Neuronal stem cell (in vitro differentiated cells): ENCODE results near the gene POMGNT1.

ENCODE experiments used
- DNase-seq: peaks from one replicate; pipeline ENCODE4 v3.0.0-alpha.2; 2013; ENCODE audit warnings: low spot score
- H2AFZ ChIP-seq: one replicate; pipeline ENCODE4 v1.6.1; 2013; ENCODE audit warnings: mild to moderate bottlenecking, low read length, inconsistent platforms
- H2AK5ac ChIP-seq: 2 replicates; pipeline ENCODE4 v1.6.1; 2013; ENCODE audit warnings: low read depth, mild to moderate bottlenecking, inconsistent platforms, low read length, moderate library complexity, mixed read lengths
- H2BK120ac ChIP-seq: 2 replicates; pipeline ENCODE4 v1.6.1; 2013; ENCODE audit warnings: low read depth, mild to moderate bottlenecking, inconsistent platforms, low read length, moderate library complexity, mixed read lengths
- H2BK12ac ChIP-seq: one replicate; pipeline ENCODE4 v1.6.1; 2013; ENCODE audit warnings: low read length, inconsistent platforms
- H2BK15ac ChIP-seq: 2 replicates; pipeline ENCODE4 v1.6.1; 2013; ENCODE audit warnings: mild to moderate bottlenecking, low read length, inconsistent platforms, mixed read lengths
- H2BK5ac ChIP-seq: one replicate; pipeline ENCODE4 v1.6.1; 2013; ENCODE audit warnings: inconsistent platforms, mild to moderate bottlenecking, low read length, moderate library complexity
- H3K14ac ChIP-seq: one replicate; pipeline ENCODE4 v1.6.1; 2013; ENCODE audit warnings: low read length, inconsistent platforms
- H3K18ac ChIP-seq: 2 replicates; pipeline ENCODE4 v1.6.1; 2013; ENCODE audit warnings: low read length, inconsistent platforms
- H3K23ac ChIP-seq: 2 replicates; pipeline ENCODE4 v1.6.1; 2013; ENCODE audit warnings: low read depth, mild to moderate bottlenecking, mixed read lengths, low read length, inconsistent platforms; ENCODE audit not compliant: poor library complexity
- H3K27ac ChIP-seq: replicated peaks from 3 replicates; pipeline ENCODE4 v1.5.1; 2013; ENCODE audit warnings: low read length, inconsistent platforms
- H3K27me3 ChIP-seq, 3 experiments: 2 replicates each; pipeline ENCODE4 v1.6.1; 2013; ENCODE audit warnings: low read length in 3 of 3, mild to moderate bottlenecking in 2 of 3, inconsistent platforms in 1 of 3, low read depth in 1 of 3, mixed read lengths in 1 of 3, moderate library complexity in 1 of 3; ENCODE audit not compliant: control insufficient read depth in 3 of 3, insufficient read depth in 3 of 3
- H3K36me3 ChIP-seq, 2 donors: replicated peaks in 1 of 2; 2 replicates each; pipeline ENCODE4 v1.6.1; 2013; ENCODE audit warnings: low read length in 2 of 2; ENCODE audit not compliant: control insufficient read depth in 2 of 2, insufficient read depth in 2 of 2
- H3K4ac ChIP-seq: 2 replicates; pipeline ENCODE4 v1.6.1; 2013; ENCODE audit warnings: inconsistent platforms, mild to moderate bottlenecking, low read length, moderate library complexity
- H3K4me1 ChIP-seq, 2 donors: 1 replicate in 1 of 2; 2 replicates in 1 of 2; pipeline ENCODE4 v1.6.1; 2013; ENCODE audit warnings: low read length in 2 of 2, low read depth in 1 of 2; ENCODE audit not compliant: control insufficient read depth in 2 of 2, insufficient read depth in 1 of 2
- H3K4me2 ChIP-seq: one replicate; pipeline ENCODE4 v1.6.1; 2013; ENCODE audit warnings: mild to moderate bottlenecking, low read length, inconsistent platforms; ENCODE audit not compliant: insufficient read depth, poor library complexity, severe bottlenecking
- H3K4me3 ChIP-seq, 2 donors: 2 replicates each; pipeline ENCODE4 v1.5.1; 2013; ENCODE audit warnings: low read length in 2 of 2, mild to moderate bottlenecking in 2 of 2, inconsistent platforms in 1 of 2, moderate library complexity in 1 of 2
- H3K79me1 ChIP-seq: one replicate; pipeline ENCODE4 v1.6.1; 2013; ENCODE audit warnings: low read depth, mild to moderate bottlenecking, inconsistent platforms, low read length, moderate library complexity
- H3K9ac ChIP-seq: one replicate; pipeline ENCODE4 v1.6.1; 2013; ENCODE audit warnings: mild to moderate bottlenecking, low read depth, low read length, inconsistent platforms; ENCODE audit not compliant: poor library complexity
- H3K9me3 ChIP-seq, 2 donors: replicated peaks in 1 of 2; 2 replicates each; pipeline versions ENCODE3 to v1.6.1; 2013; ENCODE audit warnings: low read length in 2 of 2, mild to moderate bottlenecking in 2 of 2, inconsistent platforms in 1 of 2, low read depth in 1 of 2, mixed read lengths in 1 of 2, moderate library complexity in 1 of 2; ENCODE audit not compliant: control insufficient read depth in 2 of 2, insufficient read depth in 1 of 2
- H4K8ac ChIP-seq: one replicate; pipeline ENCODE4 v1.6.1; 2013; ENCODE audit warnings: low read depth, mild to moderate bottlenecking, inconsistent platforms, low read length, moderate library complexity
- H4K91ac ChIP-seq: one replicate; pipeline ENCODE4 v1.6.1; 2013; ENCODE audit warnings: low read length, low read depth, mild to moderate bottlenecking, inconsistent platforms; ENCODE audit not compliant: poor library complexity
- WGBS, 2 donors: extraction: QIAGEN DNeasy Blood & Tissue Kit; methylation state at CpG; one replicate each; pipeline ENCODE4 v1.1.7; 2013; ENCODE audit warnings: missing lambda C conversion rate in 2 of 2, mixed read lengths in 1 of 2; ENCODE audit not compliant: insufficient read length in 2 of 2, insufficient replicate concordance in 1 of 2; ENCODE audit errors: extremely low coverage in 2 of 2; 5-methylcytosine and 5-hydroxymethylcytosine counted together

The POMGNT1 gene

GRCh38 chr1:46168477-46168876, 29.8 kb downstream of the POMGNT1 start:
- peaks cover 0 to 39% (median 15%) of the 10 kb centered on the region in 3 experiments for H3K27me3 ChIP-seq
- no peak overlapping the region for H2AFZ ChIP-seq
- no peak overlapping the region for H3K4me2 ChIP-seq
- H2BK12ac ChIP-seq, result no peak overlapping the region
- H3K23ac ChIP-seq, result no peak overlapping the region
- H4K8ac ChIP-seq, result no peak overlapping the region
- no peak for DNase-seq
- H3K4me3 ChIP-seq, result no peak overlapping the region
- no peak overlapping the region for H3K4ac ChIP-seq
- H2BK15ac ChIP-seq, result no peak overlapping the region
- no CpG with 5 or more reads among the region's 1 CpG for WGBS, 2 donors
- H2AK5ac ChIP-seq, result no peak overlapping the region
- H3K9me3 ChIP-seq, result no peaks in the 10 kb centered on the region
- H3K79me1 ChIP-seq, result no peaks in the 10 kb centered on the region
- H2BK5ac ChIP-seq, result no peak overlapping the region
- H2BK120ac ChIP-seq, result no peak overlapping the region
- no peak overlapping the region for H4K91ac ChIP-seq
- H3K27ac ChIP-seq, result no peak overlapping the region
- H3K4me1 ChIP-seq, result peaks cover 4 to 11% of the 10 kb centered on the region in 2 donors
- no peak overlapping the region for H3K14ac ChIP-seq
- H3K36me3 ChIP-seq, result no peaks in the 10 kb centered on the region
- H3K18ac ChIP-seq, result peak overlapping the region; percentile 44
- no peak overlapping the region for H3K9ac ChIP-seq

- H3K9me3 ChIP-seq, result no peaks in the 10 kb centered on the region
- peak overlapping the region; percentile 9 for H2AK5ac ChIP-seq
- H2BK15ac ChIP-seq, result peak overlapping the region; percentile 82
- H3K36me3 ChIP-seq, result no peaks in the 10 kb centered on the region
- peaks cover 0 to 39% (median 15%) of the 10 kb centered on the region in 3 experiments for H3K27me3 ChIP-seq
- no peak overlapping the region for H3K27ac ChIP-seq
- H3K4me2 ChIP-seq, result peak overlapping the region; percentile 29
- no CpG with 5 or more reads among the region's 47 CpGs for WGBS, 2 donors
- peak overlapping the region; percentile 44 for H3K4ac ChIP-seq
- H3K79me1 ChIP-seq, result no peaks in the 10 kb centered on the region
- peak overlapping the region in 1 of 2 donors; percentile 63 for H3K4me3 ChIP-seq
- DNase-seq, result no peak
- H3K9ac ChIP-seq, result no peak overlapping the region
- H3K23ac ChIP-seq, result peak overlapping the region; percentile 49
- peak overlapping the region; percentile 49 for H4K8ac ChIP-seq
- H3K18ac ChIP-seq, result peak overlapping the region; percentile 65
- H3K14ac ChIP-seq, result no peak overlapping the region
- H4K91ac ChIP-seq, result no peak overlapping the region
- peak overlapping the region; percentile 16 for H2BK12ac ChIP-seq
- H2BK120ac ChIP-seq, result no peak overlapping the region
- H2AFZ ChIP-seq, result peak overlapping the region; percentile 35
- peak overlapping the region; percentile 32 for H2BK5ac ChIP-seq
- peaks cover 0 to 7% of the 10 kb centered on the region in 2 donors for H3K4me1 ChIP-seq
Measured at GRCh38 chr1:46166521-46167462, 31.4 kb downstream of the POMGNT1 start.

- Histone ChIP-seq H3K9ac (no peak overlapping the region), H3K14ac (no peak overlapping the region), H3K18ac (no peak overlapping the region), H2BK5ac (no peak overlapping the region), H2BK120ac (no peak overlapping the region), H3K79me1 (no peaks in the 10 kb centered on the region), H3K23ac (no peak overlapping the region), H4K91ac (no peak overlapping the region), H3K4me2 (no peak overlapping the region), H3K36me3 (no peaks in the 10 kb centered on the region), H2AK5ac (no peak overlapping the region), H3K4me1 (no peaks in the 10 kb centered on the region), H3K27me3 (peaks cover 0 to 12% (median 0%) of the 10 kb centered on the region in 3 experiments), H3K27ac (no peak overlapping the region), H4K8ac (no peak overlapping the region), H3K4ac (no peak overlapping the region), H2AFZ (no peak overlapping the region), H3K9me3 (no peaks in the 10 kb centered on the region), H2BK15ac (no peak overlapping the region), H3K4me3 (no peak overlapping the region), H2BK12ac (no peak overlapping the region)
- DNase-seq, result no peak
- no CpG with 5 or more reads among the region's 1 CpG for WGBS, 2 donors
Measured at GRCh38 chr1:46160212-46160611, 38.0 kb downstream of the POMGNT1 start.

- no peak overlapping the region for H3K4ac ChIP-seq
- H3K23ac ChIP-seq, result no peak overlapping the region
- no peak overlapping the region for H3K27ac ChIP-seq
- no CpG with 5 or more reads among the region's 3 CpGs for WGBS, 2 donors
- no peak overlapping the region for H2BK120ac ChIP-seq
- no peak overlapping the region for H2AK5ac ChIP-seq
- no peaks in the 10 kb centered on the region for H3K79me1 ChIP-seq
- H3K18ac ChIP-seq, result no peak overlapping the region
- H2BK15ac ChIP-seq, result no peak overlapping the region
- peaks cover 0 to 12% (median 0%) of the 10 kb centered on the region in 3 experiments for H3K27me3 ChIP-seq
- H4K8ac ChIP-seq, result no peak overlapping the region
- H2BK12ac ChIP-seq, result no peak overlapping the region
- no peak overlapping the region for H2AFZ ChIP-seq
- no peak overlapping the region for H3K9ac ChIP-seq
- no peak for DNase-seq
- no peaks in the 10 kb centered on the region for H3K36me3 ChIP-seq
- no peak overlapping the region for H3K4me2 ChIP-seq
- H3K14ac ChIP-seq, result no peak overlapping the region
- H2BK5ac ChIP-seq, result no peak overlapping the region
- no peaks in the 10 kb centered on the region for H3K4me1 ChIP-seq
- H3K9me3 ChIP-seq, result no peaks in the 10 kb centered on the region
- H4K91ac ChIP-seq, result no peak overlapping the region
- no peak overlapping the region for H3K4me3 ChIP-seq
Measured at GRCh38 chr1:46159516-46159915, 38.7 kb downstream of the POMGNT1 start.
